Glomerular visceral epithelial cell (primary cell): Measurements from ENCODE around the gene ANKRD34A.

Experiments used
- DNase-seq: peaks from one replicate; pipeline ENCODE4 v3.0.0-alpha.2; 2016; ENCODE audit errors: extremely low spot score

The ANKRD34A gene

GRCh38 chr1:145964328-145965118, at the start of gene ANKRD34A, which contains the start of gene POLR3GL:
ANKRD34A (minus strand) TSS chr1:145964575; CDS start chr1:145961759, 2,816 bp downstream.
POLR3GL (plus strand) TSS chr1:145964690; CDS start chr1:145974866, 10,176 bp downstream.
- peak; percentile 97 for DNase-seq

DNA sequence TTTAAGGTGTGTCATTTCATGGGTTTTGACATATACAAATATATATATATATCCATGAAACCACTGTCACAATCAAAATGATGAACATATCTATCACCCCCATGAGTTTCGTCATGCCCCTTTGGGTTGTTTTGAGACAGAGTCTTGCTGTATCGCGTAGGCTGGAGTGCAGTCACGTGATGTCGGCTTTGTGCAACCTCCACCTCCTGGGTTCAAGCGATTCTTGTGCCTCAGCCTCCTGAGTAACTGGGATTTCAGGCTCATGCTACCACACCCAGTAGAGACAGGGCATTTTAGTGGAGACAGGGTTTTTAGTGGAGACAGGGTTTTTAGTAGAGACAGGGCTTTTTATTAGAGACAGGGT, 49.2 kb upstream of the ANKRD34A start:
- DNase-seq = no peak

DNA sequence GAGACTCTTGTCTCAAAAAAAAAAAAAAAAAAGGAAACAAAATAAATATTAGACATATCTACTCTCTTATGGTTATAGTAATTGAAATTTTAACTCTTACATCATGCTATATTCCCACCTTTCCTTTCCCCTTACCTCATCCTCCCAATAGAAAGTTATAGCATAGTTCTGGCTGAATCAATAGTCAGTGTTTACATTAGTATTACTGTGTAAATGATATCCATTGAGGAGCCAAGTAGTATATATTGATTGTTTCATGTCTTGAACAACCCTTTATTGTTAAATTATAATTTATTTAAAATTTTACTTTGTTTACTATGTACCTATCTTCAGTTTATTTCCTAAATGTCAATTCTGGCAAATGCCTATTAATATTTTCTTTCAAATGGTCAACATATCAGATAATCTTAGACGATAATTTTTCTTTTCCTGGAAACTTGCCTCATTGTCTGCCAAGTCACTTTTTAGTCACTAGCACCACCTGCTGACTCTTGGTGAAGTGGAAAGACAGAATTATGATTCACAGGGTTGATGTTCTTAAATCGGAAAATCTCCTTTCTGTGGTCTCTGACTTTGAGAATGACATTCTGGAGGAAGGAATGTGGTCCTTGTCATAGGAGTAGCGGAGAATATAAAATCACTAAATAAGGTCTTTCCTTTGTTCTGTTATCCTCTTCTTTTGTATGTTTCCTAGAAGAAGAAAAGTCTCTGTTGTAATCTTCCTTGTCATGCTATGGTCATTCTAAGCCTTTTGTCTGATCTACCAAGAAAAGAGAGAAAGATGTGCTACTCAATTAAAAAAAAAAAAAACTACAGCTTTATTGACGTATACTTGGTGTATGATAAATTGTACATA, 48.6 kb upstream of the ANKRD34A start:
- peak; percentile 74 for DNase-seq

DNA sequence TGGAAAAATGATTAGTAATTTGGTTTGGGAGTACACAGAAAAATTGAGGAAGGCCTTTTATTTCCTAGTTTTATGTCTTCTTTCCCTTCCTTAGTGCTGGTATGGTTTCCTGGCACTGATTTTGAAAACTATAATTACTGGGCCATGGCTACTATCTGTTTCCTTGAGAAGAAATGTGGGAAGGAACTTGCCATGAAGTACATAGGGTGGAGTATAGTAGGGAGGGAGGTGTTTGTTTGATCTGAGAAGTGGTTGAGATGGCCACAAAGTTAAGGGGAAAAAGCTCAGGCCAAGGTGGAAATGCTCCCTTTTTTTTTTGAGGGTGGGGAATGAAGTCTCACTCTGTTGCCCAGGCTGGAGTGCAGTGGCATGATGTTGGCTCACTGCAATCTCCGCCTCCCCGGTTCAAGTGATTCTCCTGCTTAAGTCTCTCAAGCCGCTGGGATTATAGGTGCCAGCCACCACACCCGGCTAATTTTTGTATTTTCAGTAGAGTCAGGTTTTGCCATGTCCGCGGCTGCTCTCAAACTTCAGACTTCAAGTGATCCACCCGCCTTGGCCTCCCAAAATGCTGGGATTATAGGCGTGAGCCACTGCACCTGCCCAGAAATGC, 45.9 kb upstream of the ANKRD34A start:
- DNase-seq = no peak

- no peak for DNase-seq
These were observed 43.2 kb upstream of the ANKRD34A start for GRCh38 chr1:146007489-146008133.

GRCh38 chr1:146001709-146002108, 37.3 kb upstream of the ANKRD34A start:
- no peak for DNase-seq

- no peak for DNase-seq
These were observed 35.1 kb upstream of the ANKRD34A start for GRCh38 chr1:145999321-146000024.

- no peak for DNase-seq
These were observed 33.3 kb upstream of the ANKRD34A start for GRCh38 chr1:145997718-145998023.

- DNase-seq = no peak
These were observed 32.8 kb upstream of the ANKRD34A start for GRCh38 chr1:145997016-145997717.

DNA sequence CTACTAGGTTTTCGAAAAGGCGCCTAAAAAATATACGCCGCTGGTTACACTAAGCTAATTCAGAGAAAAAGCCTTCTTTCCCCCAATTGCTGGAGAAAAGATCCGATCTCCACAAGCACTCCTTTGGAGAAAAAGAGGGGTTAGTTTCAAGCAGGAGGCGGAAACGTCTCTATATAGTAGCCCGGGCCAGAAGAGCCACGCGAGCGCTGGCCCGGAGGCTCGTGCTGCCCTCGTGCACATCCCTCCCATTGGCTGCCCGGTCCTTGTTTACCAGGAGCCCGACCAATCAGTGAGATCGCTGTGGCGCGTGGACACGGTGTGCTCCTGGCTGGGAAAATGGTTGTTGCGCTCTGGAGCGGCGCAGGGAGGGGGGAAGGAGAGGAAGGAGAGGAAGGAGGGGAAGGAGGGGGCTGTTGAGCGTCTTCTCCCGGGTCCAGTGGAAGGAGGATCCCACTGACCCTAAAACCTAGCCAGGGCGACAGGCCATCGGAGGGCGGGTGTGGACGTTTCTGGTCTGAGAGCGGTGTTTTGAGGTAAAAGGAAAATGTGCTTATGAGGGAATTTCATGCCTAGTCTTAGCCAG, 32.1 kb upstream of the ANKRD34A start, which contains the start of gene TXNIP:
TXNIP (minus strand) TSS at position 147 of the 583 bp plus-strand sequence. CDS start 313 bp downstream, outside the sequence.
- DNase-seq = peak; percentile 97

DNA sequence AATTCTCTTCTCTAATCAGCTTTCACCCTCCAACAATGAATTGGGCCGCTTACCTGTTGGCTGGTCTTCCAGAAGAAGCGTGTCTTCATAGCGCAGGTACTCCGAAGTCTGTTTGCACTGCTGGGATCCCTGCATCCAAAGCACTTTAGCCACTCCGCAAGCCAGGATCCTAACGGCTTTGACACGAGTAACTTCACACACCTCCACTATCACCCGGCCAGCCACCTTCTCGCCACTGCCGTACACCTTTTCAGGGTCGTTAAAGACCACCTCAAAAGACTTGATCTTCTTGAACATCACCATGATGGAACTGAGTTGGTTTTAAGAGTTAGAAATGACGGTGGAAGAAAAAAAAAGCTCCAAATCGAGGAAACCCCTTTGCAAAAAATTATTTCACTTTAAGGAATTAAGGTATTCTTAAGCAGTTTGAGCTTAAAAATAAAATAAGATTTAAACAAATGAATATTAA, 31.6 kb upstream of the ANKRD34A start:
- no peak for DNase-seq

DNA sequence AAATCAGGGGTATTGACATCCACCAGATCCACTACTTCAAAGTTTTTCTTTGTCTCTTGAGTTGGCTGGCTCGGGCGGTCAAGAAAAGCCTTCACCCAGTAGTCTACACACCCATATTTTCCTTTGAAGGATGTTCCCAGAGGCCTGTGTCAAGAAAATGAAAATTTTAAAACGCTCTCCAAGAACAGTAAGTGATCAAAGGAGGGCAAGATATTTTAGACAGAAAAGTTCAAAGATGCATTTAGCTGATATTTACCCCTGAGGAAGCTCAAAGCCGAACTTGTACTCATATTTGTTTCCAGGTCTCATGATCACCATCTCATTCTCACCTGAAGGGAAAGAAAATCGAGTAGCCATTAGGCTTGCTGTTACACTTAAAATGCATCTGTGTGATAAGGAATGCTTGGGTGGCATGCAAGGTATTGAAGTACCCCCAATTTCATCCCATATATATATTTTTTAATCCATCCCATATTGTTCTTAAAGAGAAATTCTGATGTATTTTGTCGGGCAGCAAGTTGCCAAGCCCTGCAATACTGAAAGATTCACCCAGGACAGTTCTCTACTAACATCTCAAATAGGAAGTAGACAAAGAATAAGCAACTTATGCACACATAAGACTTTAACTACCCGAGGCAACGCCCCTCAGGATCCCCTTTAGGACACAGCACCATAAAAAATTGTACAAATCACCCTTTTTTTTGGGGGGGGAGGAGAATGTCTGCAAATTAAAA, 30.9 kb upstream of the ANKRD34A start:
- no peak for DNase-seq

GRCh38 chr1:145994391-145995120, 30.2 kb upstream of the ANKRD34A start:
- DNase-seq = no peak

- DNase-seq = no peak
These were observed 29.4 kb upstream of the ANKRD34A start for GRCh38 chr1:145993618-145994390.

DNA sequence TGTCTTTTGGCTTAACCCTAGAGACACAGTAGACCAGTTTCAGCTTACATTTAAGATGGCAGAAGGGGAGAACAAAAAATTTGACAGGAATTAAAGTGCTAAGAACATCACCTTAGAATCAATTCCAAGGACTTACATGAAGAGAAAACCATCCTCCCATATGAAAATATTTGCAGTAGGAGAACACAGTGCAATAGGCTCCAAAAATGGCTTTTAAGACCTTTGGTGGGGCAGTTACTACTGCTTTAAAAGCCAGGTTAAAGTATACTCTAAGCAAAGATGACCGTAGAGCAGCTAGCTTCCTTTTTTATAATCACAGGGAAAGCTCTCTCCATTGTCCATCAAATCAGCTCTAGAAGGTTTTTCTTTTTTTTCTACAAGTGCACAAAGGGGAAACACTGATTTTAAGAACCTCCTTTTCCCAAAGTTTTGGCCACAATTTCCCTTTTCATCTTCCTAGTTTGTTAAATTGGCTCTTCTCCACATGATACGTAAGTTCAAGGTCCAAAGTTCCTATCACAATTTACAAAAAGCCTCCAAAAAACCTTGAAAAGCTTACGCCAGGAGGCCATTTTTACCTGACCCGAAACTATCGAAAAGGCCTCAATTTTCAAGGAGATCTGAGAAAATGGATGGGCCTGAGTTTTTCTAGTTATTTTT, 28.7 kb upstream of the ANKRD34A start:
- DNase-seq = no peak

- no peak for DNase-seq
These were observed 28.1 kb upstream of the ANKRD34A start for GRCh38 chr1:145992502-145992936.

DNA sequence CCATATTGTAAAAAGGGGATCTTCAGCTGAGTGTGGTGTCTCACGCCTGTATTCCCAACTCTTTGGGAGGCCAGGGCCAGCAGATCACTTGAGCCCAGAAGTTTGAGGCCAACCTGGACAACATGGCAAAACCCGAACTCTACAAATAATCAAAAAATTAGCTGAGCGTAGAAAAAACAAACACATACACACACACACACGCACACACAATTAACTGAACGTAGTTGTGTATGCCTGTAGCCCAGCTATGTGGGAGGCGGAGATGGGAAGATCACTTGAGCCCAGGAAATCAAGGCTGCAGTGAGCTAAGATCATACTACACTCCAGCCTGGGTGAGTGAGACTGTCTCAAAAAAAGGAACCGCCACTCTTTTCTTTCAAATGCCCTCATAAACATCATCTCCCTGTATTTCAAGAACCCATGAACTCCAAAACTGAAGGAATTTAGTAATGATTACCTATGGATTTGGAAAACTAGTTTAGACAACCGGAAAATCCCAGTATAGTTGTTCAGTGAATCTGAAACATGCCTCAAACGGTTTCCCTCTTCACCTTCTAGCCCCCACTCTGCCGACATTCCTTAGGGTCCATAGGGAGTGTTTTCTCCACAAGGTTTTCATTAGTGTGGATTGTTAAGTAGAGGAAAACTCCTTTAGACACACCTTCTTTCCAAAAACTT, 27.5 kb upstream of the ANKRD34A start:
- no peak for DNase-seq
